ENCODE results near the gene PSMC3.

DNA sequence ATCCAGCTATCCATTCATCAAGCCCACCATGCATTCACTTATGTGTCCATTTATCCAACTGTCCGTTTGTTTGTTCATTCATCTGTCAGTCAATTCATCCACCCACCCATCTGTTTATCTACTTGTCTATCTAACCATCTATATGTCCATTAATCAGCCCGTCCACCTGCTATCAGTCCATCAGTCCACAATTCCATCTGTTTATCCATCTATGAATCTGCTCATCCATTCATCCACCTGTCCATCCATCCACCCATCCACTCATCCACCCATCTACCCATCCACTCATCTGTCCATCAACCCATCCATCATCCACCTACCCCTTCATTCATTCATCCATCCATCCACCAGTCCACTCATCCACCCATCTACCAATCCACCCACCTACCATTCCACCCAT lies 46.9 kb downstream of the PSMC3 start:
- TF ChIP-seq, protein P1, sequence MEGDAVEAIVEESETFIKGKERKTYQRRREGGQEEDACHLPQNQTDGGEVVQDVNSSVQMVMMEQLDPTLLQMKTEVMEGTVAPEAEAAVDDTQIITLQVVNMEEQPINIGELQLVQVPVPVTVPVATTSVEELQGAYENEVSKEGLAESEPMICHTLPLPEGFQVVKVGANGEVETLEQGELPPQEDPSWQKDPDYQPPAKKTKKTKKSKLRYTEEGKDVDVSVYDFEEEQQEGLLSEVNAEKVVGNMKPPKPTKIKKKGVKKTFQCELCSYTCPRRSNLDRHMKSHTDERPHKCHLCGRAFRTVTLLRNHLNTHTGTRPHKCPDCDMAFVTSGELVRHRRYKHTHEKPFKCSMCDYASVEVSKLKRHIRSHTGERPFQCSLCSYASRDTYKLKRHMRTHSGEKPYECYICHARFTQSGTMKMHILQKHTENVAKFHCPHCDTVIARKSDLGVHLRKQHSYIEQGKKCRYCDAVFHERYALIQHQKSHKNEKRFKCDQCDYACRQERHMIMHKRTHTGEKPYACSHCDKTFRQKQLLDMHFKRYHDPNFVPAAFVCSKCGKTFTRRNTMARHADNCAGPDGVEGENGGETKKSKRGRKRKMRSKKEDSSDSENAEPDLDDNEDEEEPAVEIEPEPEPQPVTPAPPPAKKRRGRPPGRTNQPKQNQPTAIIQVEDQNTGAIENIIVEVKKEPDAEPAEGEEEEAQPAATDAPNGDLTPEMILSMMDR (IDR thresholded peaks at IDR 0.05): no peak
- TF ChIP-seq POLR2AphosphoS5 (IDR thresholded peaks at IDR 0.05): no peak
- TF ChIP-seq EP300 (IDR thresholded peaks at IDR 0.05): no peak
- no peak for TF ChIP-seq POLR2A (IDR thresholded peaks at IDR 0.05)

All from stomach (tissue), 4 donors.